OCI-LY7 (cell line): ENCODE data around the gene ACTR6. TPM values are rescaled to one million over a fixed set of nuclear protein-coding genes. Genes with fewer than 3 reads are reported as not detected.
A peak's percentile ranks its signal among the peaks of the same experiment; 100 is the strongest.

Experiments used
- BruUV-seq: library from RNA; stranded (reverse); fragments of 400-500 nt; replicated peaks from 2 replicates; lab custom pipeline; 2021; lab: Mats Ljungman, UMichigan
- CTCF ChIA-PET: fragments of 300-600 bp; sonication (Branson Sonifier 250); formaldehyde crosslinking; loops from one replicate; lab custom pipeline; 2022; ENCODE audit warnings: antibody characterized with exemption; ENCODE audit not compliant: unreplicated experiment; lab: Charles Lee
- POLR2A ChIA-PET: fragments of 300-600 bp; sonication (Branson Sonifier 250); formaldehyde crosslinking; loops from one replicate; lab custom pipeline; 2022; ENCODE audit warnings: antibody characterized with exemption; lab: Charles Lee
- DNase-seq: peaks from one replicate; pipeline ENCODE4 v3.0.0-alpha.2; 2015; ENCODE audit warnings: low spot score
- H2AFZ ChIP-seq: fragments of 200-600 bp; sonication (generic), shearing (Covaris generic); 2 replicates; pipeline ENCODE4 v1.6.1; 2014; ENCODE audit warnings: mild to moderate bottlenecking, antibody characterized with exemption, low read length, moderate library complexity
- H3K27ac ChIP-seq: fragments of 200-600 bp; sonication (generic); 2 replicates; pipeline ENCODE4 v1.5.1; 2014; ENCODE audit warnings: mixed run types, low read depth, mild to moderate bottlenecking, moderate library complexity, low read length, inconsistent platforms; ENCODE audit not compliant: poor library complexity, severe bottlenecking
- H3K36me3 ChIP-seq: fragments of 200-600 bp; sonication (generic); 2 replicates; pipeline ENCODE4 v1.6.1; 2014; ENCODE audit warnings: mild to moderate bottlenecking, antibody characterized with exemption, low read length, moderate library complexity, mixed read lengths; ENCODE audit not compliant: insufficient read depth
- H3K4me1 ChIP-seq: fragments of 200-600 bp; sonication (generic); 2 replicates; pipeline ENCODE4 v1.5.1; 2014; ENCODE audit warnings: mild to moderate bottlenecking, low read length; ENCODE audit not compliant: insufficient read depth, poor library complexity, severe bottlenecking
- H3K4me2 ChIP-seq: fragments of 200-600 bp; sonication (generic); 2 replicates; pipeline ENCODE4 v1.6.1; 2014; ENCODE audit warnings: mild to moderate bottlenecking, low read length
- H3K4me3 ChIP-seq: fragments of 200-600 bp; sonication (generic); 2 replicates; pipeline ENCODE4 v1.5.1; 2014; ENCODE audit warnings: mild to moderate bottlenecking, low read depth, low read length; ENCODE audit not compliant: poor library complexity, severe bottlenecking
- H3K79me2 ChIP-seq: fragments of 200-600 bp; sonication (generic); 2 replicates; pipeline ENCODE4 v1.6.1; 2016; ENCODE audit warnings: low read depth, mild to moderate bottlenecking, low read length, moderate library complexity, mixed read lengths; ENCODE audit not compliant: insufficient read depth
- H3K9me2 ChIP-seq: fragments of 200-600 bp; sonication (generic); 2 replicates; pipeline ENCODE4 v1.6.1; 2016; ENCODE audit warnings: mild to moderate bottlenecking, low read length, mixed read lengths; ENCODE audit not compliant: insufficient read depth
- H3K9me3 ChIP-seq: fragments of 200-600 bp; sonication (generic); 2 replicates; pipeline ENCODE4 v1.6.1; 2014; ENCODE audit warnings: mild to moderate bottlenecking, mixed run types, low read length, mixed read lengths
- H4K20me1 ChIP-seq: fragments of 200-600 bp; sonication (generic); 2 replicates; pipeline ENCODE4 v1.6.1; 2014; ENCODE audit warnings: mild to moderate bottlenecking, antibody characterized with exemption, low read length, moderate library complexity, mixed read lengths; ENCODE audit not compliant: insufficient read depth
- EZH2phosphoT487 ChIP-seq: fragments of 200-600 bp; sonication (generic); IDR thresholded peaks from 2 replicates; pipeline ENCODE4 v1.6.1; 2018; ENCODE audit warnings: low read depth, borderline replicate concordance, mild to moderate bottlenecking, mixed run types, antibody characterized with exemption, low read length, moderate library complexity, mixed read lengths
- intact Hi-C: fragments of 100-400 bp; cut with micrococcal nuclease; formaldehyde crosslinking; loops from one replicate; pipeline ENCODE4 v1.10.0; 2022; ENCODE audit not compliant: unreplicated experiment
- microRNA-seq: library from miRNA; unstranded; fragments of <30 nt; microRNA quantifications from one replicate; pipeline ENCODE4 v1.2.0, GENCODE V29; 2022; ENCODE audit warnings: borderline replicate concordance
- small RNA-seq: library from RNA; depleted of rRNA; stranded (forward); fragments of <200 nt; gene quantifications from one replicate; pipeline ENCODE3, GENCODE V24; 2014
- total RNA-seq, 2 experiments: library from RNA; depleted of rRNA in 1 of 2; stranded (reverse); fragments of >200 nt in 1 of 2; shearing (Covaris generic) in 1 of 2; gene quantifications; 2 replicates each; pipeline ENCODE4 v1.2.3, GENCODE V29; 2014 to 2022
- TF ChIP-seq, protein P1 (sequence below): fragments of 200-600 bp; sonication (generic); conservative IDR thresholded peaks from 2 replicates; pipeline ENCODE4 v1.5.1; 2014; ENCODE audit warnings: mild to moderate bottlenecking, antibody characterized with exemption, low read length, moderate library complexity, mixed read lengths

The ACTR6 gene
- total RNA-seq, 2 experiments from 2014 or later = 22.2 to 37.6 TPM

DNA sequence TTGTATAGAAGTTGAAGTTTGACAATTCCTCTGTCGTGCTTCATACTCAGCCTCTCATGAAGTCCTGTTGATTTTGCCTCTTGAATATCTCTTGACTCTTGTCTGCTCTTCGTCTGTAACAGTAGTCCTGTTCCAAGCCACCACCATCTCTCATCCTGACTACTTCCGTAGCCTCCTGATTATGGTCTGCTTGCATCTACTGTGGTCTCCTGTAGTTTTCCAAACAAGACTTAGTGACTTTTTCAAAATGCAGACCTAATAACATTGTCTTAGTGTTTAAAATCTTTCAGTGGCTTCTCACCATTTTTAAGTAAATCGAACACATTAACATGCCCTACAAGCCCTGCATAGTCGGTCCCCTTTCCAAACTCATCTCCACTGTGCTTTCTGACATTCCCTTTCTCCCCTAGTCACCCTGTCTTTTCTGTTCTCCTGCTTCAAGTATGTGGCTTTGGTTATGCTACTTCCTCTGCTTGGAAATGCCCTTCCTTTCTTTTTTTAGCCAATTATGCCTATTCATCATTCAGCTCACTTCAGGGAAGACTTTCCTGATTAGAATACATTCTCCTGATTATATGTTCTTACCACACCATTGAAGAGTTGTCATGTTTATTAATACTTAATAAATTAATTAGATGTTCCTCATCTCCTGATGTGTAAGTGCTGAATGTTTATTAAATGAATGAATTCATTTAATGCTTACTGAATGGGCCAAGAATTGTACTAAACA is 68.4 kb downstream of the ACTR6 start:
- ChIA-PET CTCF (no interaction called here), POLR2A (interaction anchor here (0.6 to 2.5 kb wide), 7 partner anchors 8 to 1674 kb away, joined by 3 to 12 read pairs (median 3); no protein-coding TSS in a partner anchor)
- Histone ChIP-seq H3K4me3 (peak overlapping the region; percentile 93), H3K4me1 (peaks cover 23% of the 10 kb centered on the region), H3K9me2 (no peaks in the 10 kb centered on the region), H4K20me1 (peaks cover 5% of the 10 kb centered on the region), H3K79me2 (peaks cover 35% of the 10 kb centered on the region), H2AFZ (no peak overlapping the region), H3K27ac (no peak overlapping the region), H3K36me3 (no peaks in the 10 kb centered on the region), H3K4me2 (peak overlapping the region; percentile 81), H3K9me3 (no peaks in the 10 kb centered on the region)
- intact Hi-C loops = loop anchor here (5.0 kb wide), 1 partner anchor 67 kb away; the partner anchor contains the start of gene ACTR6
- TF ChIP-seq, protein P1, sequence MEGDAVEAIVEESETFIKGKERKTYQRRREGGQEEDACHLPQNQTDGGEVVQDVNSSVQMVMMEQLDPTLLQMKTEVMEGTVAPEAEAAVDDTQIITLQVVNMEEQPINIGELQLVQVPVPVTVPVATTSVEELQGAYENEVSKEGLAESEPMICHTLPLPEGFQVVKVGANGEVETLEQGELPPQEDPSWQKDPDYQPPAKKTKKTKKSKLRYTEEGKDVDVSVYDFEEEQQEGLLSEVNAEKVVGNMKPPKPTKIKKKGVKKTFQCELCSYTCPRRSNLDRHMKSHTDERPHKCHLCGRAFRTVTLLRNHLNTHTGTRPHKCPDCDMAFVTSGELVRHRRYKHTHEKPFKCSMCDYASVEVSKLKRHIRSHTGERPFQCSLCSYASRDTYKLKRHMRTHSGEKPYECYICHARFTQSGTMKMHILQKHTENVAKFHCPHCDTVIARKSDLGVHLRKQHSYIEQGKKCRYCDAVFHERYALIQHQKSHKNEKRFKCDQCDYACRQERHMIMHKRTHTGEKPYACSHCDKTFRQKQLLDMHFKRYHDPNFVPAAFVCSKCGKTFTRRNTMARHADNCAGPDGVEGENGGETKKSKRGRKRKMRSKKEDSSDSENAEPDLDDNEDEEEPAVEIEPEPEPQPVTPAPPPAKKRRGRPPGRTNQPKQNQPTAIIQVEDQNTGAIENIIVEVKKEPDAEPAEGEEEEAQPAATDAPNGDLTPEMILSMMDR = no peak
- TF ChIP-seq EZH2phosphoT487 = no peak
- no peak for DNase-seq
- BruUV-seq = no TSS peak

DNA sequence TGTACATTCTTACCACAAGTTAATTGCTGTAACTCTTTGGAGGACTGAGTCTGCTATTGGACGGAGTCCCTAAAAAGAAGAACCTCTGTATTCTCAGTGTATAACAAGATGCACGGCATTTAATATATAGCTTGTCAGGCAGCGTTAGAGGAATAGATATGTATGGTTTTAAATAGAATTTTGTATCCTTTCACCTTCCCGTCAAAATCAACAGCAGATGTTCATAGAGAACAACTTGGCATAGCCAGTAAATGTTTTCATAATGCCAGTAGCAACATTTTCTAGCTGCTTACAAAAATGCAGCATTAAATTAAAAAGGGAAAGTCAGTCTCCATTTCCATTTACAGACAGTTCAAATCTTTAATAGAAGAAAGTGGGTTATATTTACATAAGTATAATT is 73.2 kb downstream of the ACTR6 start:
- Histone ChIP-seq H4K20me1 (peaks cover under 1% of the 10 kb centered on the region; the same call in 1 of the 2 replicates), H3K9me2 (no peaks in the 10 kb centered on the region), H3K9me3 (no peaks in the 10 kb centered on the region), H3K4me3 (no peak overlapping the region), H3K27ac (no peak overlapping the region), H3K4me2 (no peak overlapping the region), H3K79me2 (peaks cover 54% of the 10 kb centered on the region), H3K36me3 (peaks cover 11% of the 10 kb centered on the region), H2AFZ (no peak overlapping the region), H3K4me1 (peaks cover 9% of the 10 kb centered on the region)
- intact Hi-C loops = no loop called here
- ChIA-PET CTCF (no interaction called here), POLR2A (no interaction called here)
- DNase-seq = no peak
- no TSS peak for BruUV-seq
- TF ChIP-seq, protein P1 = no peak
- TF ChIP-seq EZH2phosphoT487 = no peak

Small RNA genes lying within 50 kb of the gene (microRNA-seq; reads per million reads assigned to microRNA genes)
- gene MIR1827 = not detected

Small RNA genes lying within 50 kb of the gene (small RNA-seq; reads per million reads assigned to genes)
- not detected for gene MIR1827
- gene RF00019 = not detected
- gene RN7SL176P = not detected

Other genes starting within 250 kb of the ACTR6 start
- 2.0 and 2.9 TPM in 2 replicates for gene ANKS1B, start 215.9 kb upstream of the ACTR6 start, total RNA-seq (2014; rRNA removed; shearing (Covaris generic))
- 5.4 and 6.0 TPM in 2 replicates for gene ANKS1B, start 215.9 kb upstream of the ACTR6 start, total RNA-seq (2022)
- 11.6 and 18.9 TPM in 2 replicates for gene BLTP3B, start 57.9 kb upstream of the ACTR6 start, total RNA-seq (2014; rRNA removed; shearing (Covaris generic))
- 20.2 and 23.2 TPM in 2 replicates for gene BLTP3B, start 57.9 kb upstream of the ACTR6 start, total RNA-seq (2022)
- gene DEPDC4, start 66.3 kb downstream of the ACTR6 start, total RNA-seq (2014; rRNA removed; shearing (Covaris generic)) = 1.4 and 2.0 TPM in 2 replicates
- 3.4 and 4.1 TPM in 2 replicates for gene DEPDC4, start 66.3 kb downstream of the ACTR6 start, total RNA-seq (2022)
- gene SCYL2, start 66.4 kb downstream of the ACTR6 start, total RNA-seq (2014; rRNA removed; shearing (Covaris generic)) = 13.9 and 16.6 TPM in 2 replicates
- 28.1 and 30.7 TPM in 2 replicates for gene SCYL2, start 66.4 kb downstream of the ACTR6 start, total RNA-seq (2022)
- gene SLC17A8, start 156.3 kb downstream of the ACTR6 start, total RNA-seq (2014; rRNA removed; shearing (Covaris generic)) = not detected in 2 replicates
- not detected in 2 replicates for gene SLC17A8, start 156.3 kb downstream of the ACTR6 start, total RNA-seq (2022)